LNCaP clone FGC (cell line): ENCODE measurements around the gene KIAA1328.

Experiments
- DNase-seq: peaks from one replicate; pipeline ENCODE4 v3.0.0-alpha.2; 2011; ENCODE audit warnings: low read depth
- H3K4me3 ChIP-seq: 2 replicates; pipeline ENCODE4 v1.5.1; 2011; ENCODE audit warnings: mild to moderate bottlenecking, low read depth, low read length, control low read depth
- TF ChIP-seq, protein P1 (sequence below): IDR thresholded peaks from 2 replicates; pipeline ENCODE4 v1.5.1; 2012; ENCODE audit warnings: mild to moderate bottlenecking; ENCODE audit not compliant: control insufficient read depth, insufficient read depth; ENCODE audit errors: extremely low read depth

KIAA1328 gene

DNA sequence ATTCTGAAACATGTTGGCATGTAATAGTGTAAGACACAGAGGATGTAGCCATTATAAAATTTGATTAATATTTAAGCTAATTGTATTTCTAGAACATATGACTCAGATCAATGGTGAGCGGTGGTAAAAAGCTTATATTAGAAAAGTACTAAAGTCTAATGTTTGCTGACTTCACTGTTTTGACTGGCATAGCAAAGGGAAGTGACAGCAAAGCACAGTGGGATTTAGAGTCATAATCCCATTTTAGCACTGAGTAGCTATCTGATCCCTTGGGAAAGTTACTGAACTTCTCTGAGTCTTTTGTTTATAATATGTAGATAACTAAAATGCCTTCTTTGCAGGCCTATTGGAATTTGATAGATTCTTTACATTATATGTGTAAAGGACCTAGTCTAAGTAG lies 60.4 kb downstream of the KIAA1328 start:
- DNase-seq: no peak
- no peak overlapping the region for H3K4me3 ChIP-seq
- TF ChIP-seq, protein P1, sequence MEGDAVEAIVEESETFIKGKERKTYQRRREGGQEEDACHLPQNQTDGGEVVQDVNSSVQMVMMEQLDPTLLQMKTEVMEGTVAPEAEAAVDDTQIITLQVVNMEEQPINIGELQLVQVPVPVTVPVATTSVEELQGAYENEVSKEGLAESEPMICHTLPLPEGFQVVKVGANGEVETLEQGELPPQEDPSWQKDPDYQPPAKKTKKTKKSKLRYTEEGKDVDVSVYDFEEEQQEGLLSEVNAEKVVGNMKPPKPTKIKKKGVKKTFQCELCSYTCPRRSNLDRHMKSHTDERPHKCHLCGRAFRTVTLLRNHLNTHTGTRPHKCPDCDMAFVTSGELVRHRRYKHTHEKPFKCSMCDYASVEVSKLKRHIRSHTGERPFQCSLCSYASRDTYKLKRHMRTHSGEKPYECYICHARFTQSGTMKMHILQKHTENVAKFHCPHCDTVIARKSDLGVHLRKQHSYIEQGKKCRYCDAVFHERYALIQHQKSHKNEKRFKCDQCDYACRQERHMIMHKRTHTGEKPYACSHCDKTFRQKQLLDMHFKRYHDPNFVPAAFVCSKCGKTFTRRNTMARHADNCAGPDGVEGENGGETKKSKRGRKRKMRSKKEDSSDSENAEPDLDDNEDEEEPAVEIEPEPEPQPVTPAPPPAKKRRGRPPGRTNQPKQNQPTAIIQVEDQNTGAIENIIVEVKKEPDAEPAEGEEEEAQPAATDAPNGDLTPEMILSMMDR: no peak

DNA sequence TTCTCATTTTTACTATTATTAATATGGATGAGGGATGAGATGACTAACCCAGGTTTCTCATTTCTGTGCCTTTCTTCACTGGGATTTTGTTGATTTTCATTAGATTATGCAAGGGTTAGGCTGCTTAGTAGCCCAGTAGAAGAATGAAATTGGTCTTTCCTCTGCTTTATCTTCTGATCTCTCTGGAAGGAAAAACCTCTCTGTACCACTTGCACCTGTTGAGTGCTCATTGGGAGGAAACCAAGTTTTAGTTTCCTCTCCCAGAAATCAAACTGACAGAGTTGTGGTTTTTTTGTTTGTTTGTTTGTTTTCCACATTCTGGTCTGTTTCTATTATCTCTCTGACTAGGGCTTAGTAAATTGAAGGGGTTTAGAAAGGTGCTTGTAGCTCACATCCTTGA lies 60.8 kb downstream of the KIAA1328 start:
- H3K4me3 ChIP-seq: no peak overlapping the region
- DNase-seq: no peak
- TF ChIP-seq, protein P1: no peak

DNA sequence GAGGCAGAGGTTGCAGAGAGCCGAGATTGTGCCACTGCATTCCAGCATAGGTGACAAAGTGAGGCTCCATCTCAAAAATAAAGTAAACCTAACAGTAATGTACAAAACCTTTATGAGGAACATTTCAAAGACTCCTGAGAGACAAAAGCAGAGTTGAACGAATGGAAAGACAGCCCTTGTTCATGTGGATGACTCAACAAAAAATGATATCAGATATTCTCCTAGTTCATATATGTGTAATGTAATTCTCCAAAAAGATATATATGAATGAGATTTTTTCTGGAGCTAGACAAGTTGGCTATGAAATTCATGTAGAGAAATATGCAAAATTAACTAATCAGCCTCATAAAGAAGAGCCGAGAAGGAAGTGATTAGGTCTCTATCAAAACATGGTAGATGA lies 61.7 kb downstream of the KIAA1328 start:
- TF ChIP-seq, protein P1: no peak
- H3K4me3 ChIP-seq: no peak overlapping the region
- DNase-seq: no peak

DNA sequence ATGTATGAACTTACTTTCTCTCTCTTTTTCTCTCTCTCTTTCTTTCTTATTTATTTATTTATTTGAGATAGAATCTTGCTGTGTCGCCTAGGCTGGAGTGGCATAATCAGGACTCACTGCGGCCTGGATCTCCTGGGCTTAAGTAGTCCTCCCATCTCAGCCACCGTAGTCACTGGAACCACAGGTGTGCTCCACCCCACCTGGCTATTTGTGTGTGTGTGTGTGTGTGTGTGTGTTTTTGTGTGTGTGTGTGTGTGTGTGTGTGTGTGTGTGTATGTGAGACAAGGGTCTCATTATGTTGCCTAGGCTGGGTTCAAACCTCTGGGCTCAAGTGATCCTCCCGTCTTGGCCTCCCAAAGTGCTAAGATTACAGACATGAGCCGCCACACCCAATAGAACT lies 64.3 kb downstream of the KIAA1328 start:
- TF ChIP-seq, protein P1: no peak
- no peak for DNase-seq
- no peak overlapping the region for H3K4me3 ChIP-seq

DNA sequence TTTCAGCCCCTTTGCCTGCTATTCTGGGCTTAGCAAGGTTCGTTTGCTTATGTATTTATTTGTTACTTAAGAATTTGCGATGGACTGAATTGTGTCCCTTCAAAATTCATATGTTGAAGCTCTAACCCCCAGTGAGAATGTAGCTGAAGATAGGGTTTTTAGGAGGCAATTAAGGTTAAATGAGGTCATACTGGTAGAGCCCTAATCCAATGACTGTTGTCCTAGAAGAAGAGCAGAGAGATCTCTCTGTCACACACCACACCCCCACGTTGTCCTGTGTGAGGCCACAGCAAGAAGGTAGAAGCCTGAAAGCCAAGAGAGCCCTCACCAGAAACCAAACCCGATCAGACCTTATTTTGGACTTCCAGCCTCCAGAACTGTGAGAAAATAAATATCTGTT lies 66.7 kb downstream of the KIAA1328 start:
- no peak overlapping the region for H3K4me3 ChIP-seq
- TF ChIP-seq, protein P1: no peak
- no peak for DNase-seq

DNA sequence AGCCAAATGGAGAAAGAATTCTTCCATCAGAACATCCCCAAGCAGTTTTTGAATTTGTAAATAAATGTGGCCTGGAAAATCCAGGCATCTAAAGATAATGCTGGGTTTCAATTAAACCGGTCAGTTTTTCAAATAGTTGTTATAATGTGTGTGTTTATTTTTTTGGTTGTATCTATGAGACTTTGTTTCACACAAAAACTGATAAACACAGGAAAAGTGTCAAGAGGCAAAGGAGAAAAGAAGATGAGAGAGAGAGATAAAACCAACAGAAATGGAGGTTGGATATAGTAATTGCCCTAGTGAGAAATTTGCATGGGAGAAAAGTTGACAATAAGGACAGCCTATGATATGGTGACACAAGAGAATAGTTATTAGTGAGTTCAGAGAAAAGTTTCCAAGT lies 68.3 kb downstream of the KIAA1328 start:
- TF ChIP-seq, protein P1: no peak
- no peak overlapping the region for H3K4me3 ChIP-seq
- no peak for DNase-seq

DNA sequence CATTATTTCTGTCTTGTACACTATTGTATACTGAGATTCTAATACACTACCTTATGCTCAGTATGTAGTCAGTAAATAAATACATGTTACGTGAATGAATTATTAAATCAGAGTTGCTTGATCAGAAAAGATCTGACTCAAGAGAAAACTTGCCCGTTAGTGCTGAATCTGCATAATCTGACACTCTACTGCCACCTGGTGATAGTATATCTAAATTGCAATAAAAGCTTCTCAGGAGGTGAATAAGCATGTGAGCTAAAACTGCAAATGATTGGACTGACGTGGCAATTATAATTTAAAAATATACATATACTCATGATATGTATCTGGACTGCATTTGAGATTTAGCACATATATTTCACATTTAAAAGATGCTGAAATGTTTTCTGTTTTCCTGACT lies 70.4 kb downstream of the KIAA1328 start:
- no peak overlapping the region for H3K4me3 ChIP-seq
- DNase-seq: peak; percentile 19
- TF ChIP-seq, protein P1: 0 out of 2 replicates have a peak, but pooled peaks have one; percentile 12
